HG03432 (cell line): ENCODE results near the gene EZR.

ENCODE experiments used
- ATAC-seq: cut with Tn5 transposase; IDR thresholded peaks from one replicate; pipeline ENCODE4 v1.9.1; 2021; ENCODE audit warnings: mild to moderate bottlenecking, moderate library complexity; ENCODE audit not compliant: unreplicated experiment

EZR gene

DNA sequence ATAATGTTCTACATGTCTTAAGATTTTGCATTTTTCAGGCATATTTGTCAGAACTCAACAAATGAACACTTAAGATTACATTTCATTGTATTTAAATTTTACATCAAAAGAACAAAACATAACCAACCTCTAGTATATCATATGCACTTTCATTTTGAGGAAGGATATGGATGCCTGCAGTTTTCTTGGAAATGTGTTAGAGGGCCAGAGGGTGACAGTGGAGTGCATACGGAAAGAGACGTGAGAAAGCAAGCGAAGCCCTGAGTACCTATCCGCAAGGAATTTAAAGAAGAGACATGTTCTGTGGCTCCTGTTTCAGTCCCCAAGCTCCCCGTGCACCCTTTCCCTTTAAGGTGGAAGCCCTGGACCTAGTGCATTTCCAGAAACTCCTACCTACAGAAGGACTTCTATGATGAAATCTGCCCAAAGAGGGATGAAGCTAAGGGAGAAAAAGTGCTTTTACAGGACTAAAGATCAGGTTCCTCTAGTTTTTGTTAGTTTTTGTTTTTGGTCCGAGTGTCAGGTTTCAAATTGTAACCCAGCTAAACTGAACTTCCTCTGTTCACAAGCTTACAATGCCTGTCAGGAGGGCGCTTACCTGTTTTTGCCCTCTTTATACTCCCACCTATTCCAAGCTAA lies 38.8 kb downstream of the EZR start:
- no peak for ATAC-seq

DNA sequence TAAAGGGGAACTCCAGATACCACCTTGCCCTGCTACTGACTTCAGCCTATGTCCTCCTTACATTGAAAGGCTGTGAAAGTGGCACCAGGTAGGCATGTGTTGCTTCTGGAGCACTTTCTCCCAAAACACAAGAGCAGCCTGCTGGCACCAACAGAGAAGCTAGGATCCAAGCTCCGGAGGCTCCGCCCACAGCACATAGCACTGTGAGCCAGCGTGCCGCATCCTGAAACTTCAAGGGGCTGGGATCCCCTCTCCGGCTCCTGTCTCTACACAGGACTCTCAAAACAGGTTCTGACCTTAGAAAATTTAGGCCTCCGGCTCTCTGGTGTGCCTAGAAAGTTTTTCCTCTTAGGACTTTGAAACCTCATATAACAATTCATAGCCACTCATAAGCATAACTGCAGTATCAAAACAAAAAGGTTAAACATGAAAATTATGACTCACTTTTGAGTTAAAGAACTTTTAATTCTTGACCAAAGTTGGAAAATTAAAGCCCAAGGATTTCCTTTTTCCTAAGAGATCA lies 41.1 kb downstream of the EZR start:
- ATAC-seq = no peak

DNA sequence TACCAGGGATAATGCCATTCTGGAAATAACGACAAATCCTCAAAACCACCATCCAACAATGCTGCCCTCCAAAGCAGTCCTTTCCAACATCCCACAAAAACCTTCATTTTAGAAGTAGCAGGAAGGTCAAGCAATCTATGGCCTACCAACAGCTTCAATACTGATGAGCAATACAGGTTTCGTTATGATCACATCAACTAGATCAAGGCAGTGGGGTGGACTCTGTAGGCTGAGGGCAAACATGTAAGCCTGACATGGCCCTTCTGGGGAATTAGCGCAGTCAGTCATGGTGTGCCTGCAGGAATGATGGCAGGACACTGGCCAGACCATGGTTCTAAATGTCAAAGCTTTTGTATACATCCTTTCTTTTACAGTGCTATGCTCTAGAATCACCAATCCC lies 41.7 kb downstream of the EZR start:
- no peak for ATAC-seq

DNA sequence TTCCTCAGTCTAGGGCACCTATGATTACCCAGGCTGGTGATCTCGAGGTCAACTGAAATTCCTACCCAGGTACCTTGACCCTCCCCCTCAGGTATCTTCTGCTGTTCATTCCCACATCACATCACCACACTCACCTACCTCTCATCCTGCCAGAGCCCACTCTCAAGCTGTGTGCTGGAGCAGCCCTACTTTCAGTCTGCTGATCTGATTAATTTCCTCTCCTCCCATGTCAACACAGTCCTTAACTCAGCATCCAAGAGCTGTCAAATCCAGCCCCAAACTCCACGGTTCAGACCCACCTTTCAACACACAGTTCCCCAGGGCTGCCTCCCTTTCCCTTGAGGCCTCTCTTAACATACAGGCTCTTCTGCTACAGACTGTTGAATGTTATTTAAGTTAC lies 42.4 kb downstream of the EZR start:
- ATAC-seq = no peak

DNA sequence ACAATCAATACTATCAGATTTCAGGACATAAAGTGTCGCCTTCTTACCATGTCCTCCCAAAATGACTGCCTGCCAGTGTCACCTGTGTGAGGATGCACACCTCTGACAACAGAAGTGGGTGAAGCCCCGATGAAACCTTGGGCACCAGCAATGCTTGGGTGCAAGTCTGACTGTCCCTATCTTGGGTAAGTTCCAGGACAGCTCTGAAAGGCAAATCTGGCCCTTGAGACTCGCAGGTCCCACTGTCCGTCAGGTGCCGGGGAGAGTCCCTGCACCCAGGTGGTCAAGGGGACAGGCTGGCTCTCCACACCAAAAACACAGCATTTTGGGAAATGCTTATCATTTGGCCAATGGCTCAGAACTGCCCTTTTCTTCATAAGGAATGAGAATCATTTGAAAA lies 43.3 kb downstream of the EZR start:
- ATAC-seq = no peak

DNA sequence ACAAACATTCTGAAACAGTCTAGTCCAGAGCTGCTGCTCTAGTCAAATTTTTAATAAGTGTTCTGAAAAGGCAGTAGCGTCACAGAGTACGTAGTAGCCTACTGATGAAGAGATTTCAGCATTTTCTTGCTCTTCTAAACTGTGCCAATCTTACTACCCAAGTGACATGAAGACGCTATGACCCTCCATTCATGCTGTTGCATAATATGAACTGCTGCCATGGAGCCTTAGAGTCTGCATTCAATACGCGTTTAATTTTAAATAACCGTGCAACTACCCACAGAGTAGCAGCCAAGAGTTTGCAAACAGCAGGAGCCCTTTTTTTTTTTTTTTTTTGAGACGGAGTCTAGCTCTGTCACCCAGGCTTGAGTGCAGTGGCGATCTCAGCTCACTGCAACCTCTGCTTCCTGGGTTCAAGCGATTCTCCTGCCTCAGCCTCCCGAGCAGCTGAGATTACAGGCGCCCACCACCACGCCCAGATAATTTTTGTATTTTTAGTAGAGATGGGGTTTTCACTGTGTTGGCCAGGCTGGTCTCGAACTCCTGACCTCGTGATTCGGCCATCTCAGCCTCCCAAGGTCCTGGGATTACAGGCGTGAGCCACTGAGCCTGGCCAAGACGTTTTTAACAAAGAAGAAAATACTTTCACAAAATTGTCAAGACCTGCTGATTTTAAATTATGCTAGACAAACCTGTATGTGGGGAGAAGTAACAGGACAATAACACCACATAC lies 44.3 kb downstream of the EZR start:
- no peak for ATAC-seq

DNA sequence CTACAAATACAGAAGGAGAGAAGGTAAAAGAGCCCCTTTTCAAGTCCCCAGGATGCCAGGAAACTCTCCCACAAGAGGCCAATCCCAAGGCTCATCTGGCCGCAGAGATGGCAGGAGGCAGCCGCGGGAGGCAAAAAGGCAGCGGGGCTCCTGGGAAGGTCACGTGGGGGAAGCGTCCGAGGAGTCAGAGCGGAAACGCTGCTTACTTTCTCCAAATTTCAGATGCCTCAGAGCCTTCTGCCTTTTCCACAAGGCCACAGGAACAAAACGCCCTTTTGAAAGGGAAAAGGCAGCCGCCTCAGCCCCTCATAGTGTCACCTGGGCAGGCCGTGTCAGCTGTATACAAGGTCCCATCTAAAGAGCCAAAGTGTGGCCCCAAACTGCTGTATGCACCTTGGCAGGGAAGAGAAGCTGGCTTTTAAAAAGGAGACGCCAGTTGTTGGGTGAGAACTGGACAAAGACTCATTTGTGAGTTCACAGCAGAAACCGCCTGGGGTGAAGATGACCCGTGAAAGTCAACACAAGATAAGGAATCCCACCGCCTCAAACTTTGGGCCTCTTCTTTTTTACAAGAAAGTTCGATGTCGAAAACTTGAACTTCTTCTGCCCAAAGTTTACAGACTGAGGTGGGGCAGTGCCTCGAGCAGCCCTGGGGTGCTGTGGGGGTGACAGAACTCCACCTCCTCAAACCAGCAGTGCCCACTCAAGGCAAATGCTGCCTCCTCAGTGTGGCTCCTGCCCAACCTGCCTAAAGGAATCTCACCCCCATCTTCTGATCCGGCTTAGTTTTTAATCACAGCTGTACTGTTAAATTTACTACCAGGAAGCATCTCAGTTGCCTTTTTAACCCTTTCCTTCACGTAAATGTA lies 45.4 kb downstream of the EZR start:
- ATAC-seq = no peak

DNA sequence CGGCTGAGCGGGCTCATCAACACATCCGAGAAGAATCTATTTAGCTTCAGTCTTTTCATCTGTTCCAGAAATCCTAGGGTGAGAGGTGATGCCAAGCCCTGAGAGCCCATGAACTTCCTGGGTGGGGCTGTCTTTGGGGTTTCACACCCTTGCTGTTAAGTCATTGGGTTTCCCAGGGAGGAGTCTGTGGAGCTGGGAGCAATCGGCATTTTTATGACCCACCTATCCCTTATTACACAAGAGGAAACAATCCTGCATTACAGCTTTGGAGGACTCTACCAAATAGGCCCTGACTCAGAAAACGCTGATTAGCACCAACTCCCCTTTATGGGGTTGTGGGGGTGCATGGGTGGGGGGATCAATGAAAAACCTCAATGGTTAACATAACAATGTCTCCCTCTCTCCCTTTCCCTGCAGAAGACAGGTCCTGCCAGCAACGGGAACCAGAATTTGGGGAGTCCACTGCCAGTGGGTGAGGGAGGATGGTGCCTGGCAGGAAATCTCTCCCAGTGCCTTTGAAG lies 46.3 kb downstream of the EZR start:
- no peak for ATAC-seq

DNA sequence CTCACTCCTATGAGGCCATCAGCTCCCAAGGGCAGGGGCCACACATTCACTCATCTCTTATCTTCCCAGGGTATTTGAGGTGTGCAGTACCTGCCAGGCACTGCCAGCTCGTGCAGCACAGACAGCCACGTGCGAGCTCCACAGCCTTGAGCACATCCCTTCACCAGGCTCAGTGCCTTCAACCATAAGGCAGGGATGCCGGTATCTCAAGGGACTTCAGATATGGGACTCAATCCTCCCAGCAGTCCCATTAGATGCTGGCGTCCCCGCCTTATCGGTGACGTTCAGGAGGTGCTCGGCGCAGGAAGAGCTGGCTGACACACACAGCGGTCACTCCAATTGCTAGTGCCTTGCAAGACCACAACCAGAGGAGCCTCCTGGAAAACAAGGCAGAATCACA lies 47.0 kb downstream of the EZR start:
- no peak for ATAC-seq

DNA sequence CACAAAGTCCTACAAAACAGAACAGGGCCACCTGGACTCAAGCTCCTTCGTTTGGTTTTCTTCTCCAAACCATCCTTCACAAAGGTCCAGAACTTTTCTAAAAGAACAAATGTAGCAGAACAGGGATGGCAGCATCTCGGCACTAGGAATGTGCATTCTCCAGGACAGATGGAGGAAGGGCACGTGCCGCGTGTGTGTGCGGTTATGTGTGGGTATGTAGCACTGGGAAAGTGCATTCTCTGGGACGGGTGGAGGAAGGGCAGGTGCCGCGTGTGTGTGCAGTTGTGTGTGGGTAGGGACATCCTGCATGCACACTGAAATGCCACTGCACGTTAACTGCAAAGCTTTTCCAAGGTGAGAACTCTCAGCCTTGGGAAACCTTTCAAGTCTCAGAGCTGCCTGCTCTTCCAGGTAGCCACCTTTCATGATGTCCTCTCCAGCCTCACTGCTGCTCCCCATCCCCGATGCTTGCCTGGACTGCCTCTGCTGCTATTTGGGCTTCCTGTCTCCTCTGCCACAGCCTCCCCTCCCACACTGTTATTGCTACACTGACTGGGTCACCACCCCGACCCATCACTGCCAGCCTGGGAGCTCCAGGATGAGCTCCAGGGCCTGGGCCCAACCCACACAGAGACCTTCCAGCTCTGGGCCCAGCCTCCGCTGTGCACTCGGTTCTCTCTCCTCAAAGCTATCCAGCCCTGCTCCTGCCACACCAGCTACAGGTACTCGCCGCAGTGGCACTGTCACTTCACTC lies 47.6 kb downstream of the EZR start:
- no peak for ATAC-seq

DNA sequence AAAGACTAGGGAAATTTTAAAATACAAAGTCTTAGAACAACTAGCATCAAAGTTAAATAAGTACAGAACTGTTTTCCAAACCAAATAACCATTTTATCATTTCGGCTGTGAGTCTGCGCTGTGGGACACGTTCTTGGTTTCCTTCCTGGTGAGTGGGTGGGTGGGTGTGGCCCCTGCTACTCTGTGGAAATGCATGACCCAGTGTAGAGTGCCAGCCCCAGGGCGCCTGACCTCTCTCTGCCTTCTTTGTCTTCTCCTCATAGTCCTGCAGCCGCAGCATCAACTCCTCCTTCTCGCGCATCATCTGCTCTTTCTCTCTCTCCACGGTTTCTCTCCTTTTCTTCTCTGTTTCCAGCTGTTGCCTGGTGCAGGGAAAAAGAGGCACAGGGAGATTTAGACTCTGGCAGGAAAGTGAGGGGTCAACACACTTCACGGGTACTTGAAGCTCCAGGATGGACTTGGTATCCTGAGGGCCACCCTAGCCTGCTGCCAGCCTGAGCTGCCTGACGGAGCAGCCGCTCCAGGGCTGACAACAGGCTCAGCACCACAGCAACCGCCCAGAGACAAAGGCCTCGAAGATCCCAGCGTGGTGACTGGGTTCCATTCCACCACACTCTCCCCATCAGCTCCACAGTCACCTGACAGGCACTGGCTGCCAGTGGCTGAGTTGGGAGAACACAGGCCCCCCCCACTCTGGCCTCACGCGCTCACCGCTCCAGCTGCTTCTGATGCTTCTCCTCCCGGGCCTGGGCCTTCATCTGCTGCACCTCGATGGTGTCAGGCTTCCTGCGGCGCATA lies 48.4 kb downstream of the EZR start:
- no peak for ATAC-seq

DNA sequence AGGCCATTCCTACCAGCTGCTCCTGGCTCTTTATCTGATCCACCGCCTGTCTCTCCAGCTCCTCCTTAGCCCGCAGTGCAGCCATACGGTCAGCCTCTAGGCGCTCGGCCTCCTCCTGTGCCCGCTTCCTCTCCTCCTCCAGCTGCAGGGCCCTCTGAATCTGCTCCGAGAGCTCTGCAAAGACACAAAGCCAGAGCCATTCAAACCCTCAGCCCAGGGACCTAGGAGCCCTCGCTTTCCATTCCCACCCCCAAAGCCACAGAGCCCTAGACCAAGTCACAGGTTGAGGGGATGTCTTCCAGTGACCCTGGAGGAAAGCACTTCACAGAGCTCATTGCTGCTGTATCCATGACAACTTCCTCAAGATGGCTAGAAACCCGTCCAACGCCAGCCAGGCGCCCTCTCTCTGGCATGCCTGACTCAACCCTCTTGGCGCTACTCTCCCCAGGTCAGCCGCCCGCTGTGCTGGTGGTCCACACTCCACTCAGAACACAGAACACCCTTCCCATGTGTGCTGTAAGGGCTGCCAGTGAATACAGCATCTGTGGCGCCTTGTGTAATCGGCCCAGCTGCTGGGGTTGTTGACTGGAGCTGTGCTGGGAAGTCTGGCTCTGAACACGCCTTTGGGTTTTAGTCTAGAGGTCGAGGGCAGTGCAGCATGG lies 49.3 kb downstream of the EZR start:
- no peak for ATAC-seq

DNA sequence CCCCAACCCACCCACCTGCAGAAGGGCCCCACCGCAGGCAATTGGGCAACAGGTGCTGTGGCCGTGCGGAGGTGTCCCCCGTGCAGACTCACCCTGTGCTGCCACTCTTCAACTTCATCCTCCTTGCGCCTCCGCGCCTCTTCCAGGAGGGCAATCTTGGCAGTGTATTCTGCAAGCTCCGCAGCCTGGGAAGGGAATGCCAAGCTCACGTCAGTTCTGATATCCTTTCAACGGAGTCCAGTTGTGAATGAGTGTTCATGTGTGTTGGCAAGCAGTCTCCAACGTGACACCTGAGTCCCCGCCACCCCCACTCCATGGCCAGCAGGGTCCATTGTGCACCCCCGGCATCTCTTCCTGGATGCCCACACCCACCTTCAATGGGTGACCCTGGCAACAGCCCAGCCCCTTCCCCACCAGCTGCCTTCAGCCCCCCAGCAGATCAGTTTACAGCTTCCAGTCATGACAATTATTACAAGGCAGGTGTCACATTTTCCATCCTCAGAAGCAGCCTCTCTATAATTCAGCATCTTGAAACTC lies 49.9 kb downstream of the EZR start:
- ATAC-seq = no peak

DNA sequence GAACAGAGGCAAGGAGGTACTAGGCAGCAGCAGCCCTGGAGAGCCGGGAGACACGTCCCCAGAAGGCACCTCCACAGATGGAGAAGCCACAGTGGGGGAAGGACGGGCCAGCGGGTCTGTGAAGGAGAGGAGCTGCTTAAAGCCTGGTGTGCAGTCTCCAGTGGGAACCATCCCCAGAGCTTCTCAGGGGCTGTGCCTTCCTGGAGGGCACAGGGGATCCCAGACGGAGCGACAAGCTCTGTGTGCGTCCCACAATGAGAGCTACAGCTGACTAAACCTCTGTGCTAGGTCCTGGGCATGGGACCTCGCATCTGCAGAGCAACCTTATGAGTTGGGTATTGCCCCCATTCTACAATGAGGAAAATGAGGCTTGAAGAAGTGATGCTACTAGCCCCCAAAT lies 50.7 kb downstream of the EZR start:
- no peak for ATAC-seq

DNA sequence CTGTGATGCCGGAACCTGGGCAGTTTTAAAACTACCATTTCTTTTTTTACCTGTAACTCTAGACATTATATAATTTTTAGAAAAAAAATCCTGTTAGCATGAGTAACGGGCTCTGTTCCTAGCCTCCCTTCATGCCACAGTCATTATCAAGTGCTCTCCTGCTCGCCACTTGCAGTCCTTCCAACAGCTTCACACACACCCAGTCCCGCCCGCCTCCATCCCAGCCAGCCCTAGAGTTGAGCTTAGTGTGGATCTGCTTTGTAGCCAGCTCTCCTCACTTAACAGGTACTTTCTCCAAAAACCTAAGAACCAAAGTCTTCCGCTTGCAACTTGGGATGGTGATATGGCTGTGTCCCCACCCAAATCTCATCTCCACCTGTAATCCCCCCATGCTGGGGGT lies 51.5 kb downstream of the EZR start:
- ATAC-seq = no peak

DNA sequence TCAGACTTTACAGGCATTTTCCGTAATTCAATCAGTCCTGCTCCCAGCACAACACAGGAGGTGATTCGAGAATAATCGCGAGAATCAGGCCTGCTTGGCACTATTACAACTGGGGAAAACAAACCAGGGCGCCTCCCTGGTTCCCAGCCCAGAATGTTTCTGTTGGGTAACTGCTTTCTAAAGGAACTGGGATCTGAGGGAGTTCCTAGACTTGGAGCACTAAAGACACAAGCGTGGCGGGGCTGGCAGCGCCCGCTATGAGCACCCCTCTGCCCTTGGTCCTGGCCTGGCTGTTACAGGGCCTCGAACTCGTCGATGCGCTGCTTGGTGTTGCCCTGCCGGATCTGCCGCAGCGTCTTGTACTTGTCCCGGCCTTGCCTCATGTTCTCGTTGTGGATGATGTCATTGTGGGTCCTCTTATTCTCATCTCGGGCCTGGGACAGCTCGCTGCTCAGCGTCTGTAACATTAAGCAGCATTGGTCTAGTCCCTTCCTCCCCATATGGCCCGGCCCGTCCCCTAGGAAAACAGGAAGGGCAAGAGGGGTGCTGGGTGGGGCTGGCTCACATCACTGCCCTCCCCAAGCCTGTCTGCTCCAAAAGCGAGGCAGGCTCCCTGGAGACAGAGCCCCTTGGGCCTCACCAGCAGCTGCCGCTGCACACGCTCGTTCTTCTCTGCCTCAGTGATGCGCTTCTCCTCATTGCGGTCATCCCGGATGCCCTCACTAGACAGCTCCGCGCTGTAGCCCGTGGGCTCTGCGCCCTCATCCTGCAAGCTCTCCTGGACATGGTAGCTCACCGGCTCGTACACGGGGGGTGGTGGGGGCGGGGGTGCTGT lies 52.3 kb downstream of the EZR start:
- ATAC-seq = no peak

DNA sequence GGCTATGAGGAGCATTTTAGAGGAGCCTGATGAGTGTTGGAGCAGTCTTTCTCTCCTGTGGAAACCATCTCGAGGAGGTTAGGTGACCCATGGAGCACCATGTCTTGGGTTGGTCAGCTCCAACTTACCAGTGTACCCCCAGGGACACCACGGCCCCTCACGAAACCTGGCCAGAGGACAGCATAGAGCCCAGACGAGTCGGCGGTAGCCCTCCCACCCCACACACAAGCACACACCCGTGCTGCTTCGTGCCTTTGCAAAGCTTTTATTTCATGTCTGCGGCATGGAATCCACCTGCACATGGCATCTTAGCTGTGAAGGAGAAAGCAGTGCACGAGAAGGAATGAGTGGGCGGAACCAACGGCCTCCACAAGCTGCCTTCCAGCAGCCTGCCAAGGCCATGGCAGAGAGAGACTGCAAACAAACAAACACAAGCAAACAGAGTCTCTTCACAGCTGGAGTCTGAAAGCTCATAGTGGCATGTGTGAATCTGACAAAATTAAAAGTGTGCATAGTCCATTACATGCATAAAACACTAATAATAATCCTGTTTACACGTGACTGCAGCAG lies 53.6 kb downstream of the EZR start:
- no peak for ATAC-seq

DNA sequence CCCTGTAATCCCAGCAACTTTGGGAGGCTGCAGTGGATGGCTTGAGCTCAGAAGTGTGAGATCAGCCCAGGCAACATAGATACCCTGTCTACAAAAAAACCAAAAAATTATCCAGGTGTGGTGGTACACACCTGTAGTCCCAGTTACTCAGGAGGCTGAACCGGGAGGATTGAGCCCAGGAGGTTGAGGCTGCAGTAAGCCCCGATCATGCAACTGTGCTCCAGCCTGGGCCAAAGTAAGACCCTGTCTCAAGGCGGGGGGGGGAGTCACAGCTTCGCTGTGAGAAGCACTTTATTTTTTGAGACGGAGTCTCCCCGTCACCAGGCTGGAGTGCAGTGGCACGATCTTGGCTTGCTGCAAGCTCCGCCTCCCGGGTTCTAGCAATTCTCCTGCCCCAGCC lies 54.2 kb downstream of the EZR start:
- ATAC-seq = no peak
